DOHH2 (cell line): Measurements from ENCODE around the gene FANCI.

Source experiments
- H3F3A ChIP-seq: fragments of 200-600 bp; sonication (generic), shearing (Covaris generic); 2 replicates; pipeline ENCODE4 v1.6.0; 2016; ENCODE audit warnings: antibody characterized with exemption, mild to moderate bottlenecking; ENCODE audit not compliant: control insufficient read depth, insufficient read depth
- H3K27ac ChIP-seq: fragments of 200-600 bp; sonication (generic); 2 replicates; pipeline ENCODE4 v1.5.1; 2014; ENCODE audit warnings: low read depth, mild to moderate bottlenecking, low read length, moderate library complexity
- H3K27me3 ChIP-seq: fragments of 200-600 bp; sonication (generic); 2 replicates; pipeline ENCODE4 v1.6.1; 2014; ENCODE audit warnings: mild to moderate bottlenecking, low read length, mixed read lengths; ENCODE audit not compliant: control insufficient read depth
- H3K36me3 ChIP-seq: fragments of 200-600 bp; sonication (generic); 2 replicates; pipeline ENCODE4 v1.6.1; 2014; ENCODE audit warnings: mild to moderate bottlenecking, low read length, moderate library complexity, mixed read lengths; ENCODE audit not compliant: control insufficient read depth
- H3K4me1 ChIP-seq: fragments of 200-600 bp; sonication (generic); 2 replicates; pipeline ENCODE4 v1.6.1; 2014; ENCODE audit warnings: mild to moderate bottlenecking, low read length, mixed read lengths; ENCODE audit not compliant: control insufficient read depth
- H3K4me2 ChIP-seq: fragments of 200-600 bp; sonication (generic); 2 replicates; pipeline ENCODE4 v1.6.0; 2014; ENCODE audit warnings: mild to moderate bottlenecking, low read length, moderate library complexity
- H3K4me3 ChIP-seq: fragments of 200-600 bp; sonication (generic); 2 replicates; pipeline ENCODE4 v1.5.1; 2014; ENCODE audit warnings: mild to moderate bottlenecking, low read length, mixed read lengths
- H3K79me2 ChIP-seq: fragments of 200-600 bp; sonication (generic); 2 replicates; pipeline ENCODE4 v1.6.1; 2014; ENCODE audit warnings: mild to moderate bottlenecking, low read length, mixed read lengths; ENCODE audit not compliant: control insufficient read depth
- H3K9me2 ChIP-seq: fragments of 200-600 bp; sonication (generic); replicated peaks from 2 replicates; pipeline ENCODE4 v1.6.1; 2014; ENCODE audit warnings: mild to moderate bottlenecking, low read length, mixed read lengths; ENCODE audit not compliant: control insufficient read depth
- H3K9me3 ChIP-seq: fragments of 200-600 bp; sonication (generic); 2 replicates; pipeline ENCODE4 v1.6.1; 2014; ENCODE audit warnings: antibody characterized with exemption, low read length, mixed read lengths; ENCODE audit not compliant: control insufficient read depth, insufficient read depth
- H4K20me1 ChIP-seq: fragments of 200-600 bp; sonication (generic); 2 replicates; pipeline ENCODE4 v1.6.0; 2014; ENCODE audit warnings: low read depth, mild to moderate bottlenecking, antibody characterized with exemption, low read length, moderate library complexity; ENCODE audit not compliant: control insufficient read depth, insufficient read depth
- EZH2phosphoT487 ChIP-seq: fragments of 200-600 bp; sonication (generic); IDR thresholded peaks from 2 replicates; pipeline ENCODE4 v1.6.1; 2017; ENCODE audit warnings: borderline replicate concordance, mild to moderate bottlenecking, antibody characterized with exemption, low read length, moderate library complexity, mixed read lengths
- TF ChIP-seq, protein P1 (sequence below): fragments of 200-600 bp; sonication (generic); IDR thresholded peaks from one replicate; pipeline ENCODE4 v1.5.1; 2014; ENCODE audit warnings: antibody characterized with exemption, mild to moderate bottlenecking, low read depth, low read length; ENCODE audit not compliant: poor library complexity, severe bottlenecking

FANCI gene

DNA sequence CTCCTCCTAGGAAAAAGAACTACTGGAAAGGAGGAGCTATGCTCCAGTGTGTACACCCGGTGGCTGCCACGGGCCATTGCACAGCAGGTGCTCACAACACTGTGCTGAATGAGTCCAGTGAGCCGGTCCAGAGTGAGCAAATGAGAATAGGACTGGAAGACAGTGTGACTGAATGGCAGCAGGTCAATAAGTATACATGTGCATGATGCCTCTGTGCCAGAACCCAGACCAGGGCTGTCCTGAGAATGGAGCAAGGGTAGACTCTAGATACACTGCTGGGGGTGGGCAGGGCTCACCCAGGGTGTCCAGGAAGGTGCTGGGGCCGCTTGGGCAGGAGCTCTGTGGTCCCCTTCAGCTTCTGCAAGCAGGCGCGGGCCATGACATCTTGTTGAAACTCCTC is 82.5 kb downstream of the FANCI start:
- no peaks in the 10 kb centered on the region for H3K27me3 ChIP-seq
- peaks cover 27% of the 10 kb centered on the region; the same call in 1 of the 2 replicates for H4K20me1 ChIP-seq
- no peak overlapping the region for H3K27ac ChIP-seq
- no peaks in the 10 kb centered on the region for H3K9me2 ChIP-seq
- H3F3A ChIP-seq, result no peaks in the 10 kb centered on the region
- TF ChIP-seq EZH2phosphoT487, result no peak
- TF ChIP-seq, protein P1, sequence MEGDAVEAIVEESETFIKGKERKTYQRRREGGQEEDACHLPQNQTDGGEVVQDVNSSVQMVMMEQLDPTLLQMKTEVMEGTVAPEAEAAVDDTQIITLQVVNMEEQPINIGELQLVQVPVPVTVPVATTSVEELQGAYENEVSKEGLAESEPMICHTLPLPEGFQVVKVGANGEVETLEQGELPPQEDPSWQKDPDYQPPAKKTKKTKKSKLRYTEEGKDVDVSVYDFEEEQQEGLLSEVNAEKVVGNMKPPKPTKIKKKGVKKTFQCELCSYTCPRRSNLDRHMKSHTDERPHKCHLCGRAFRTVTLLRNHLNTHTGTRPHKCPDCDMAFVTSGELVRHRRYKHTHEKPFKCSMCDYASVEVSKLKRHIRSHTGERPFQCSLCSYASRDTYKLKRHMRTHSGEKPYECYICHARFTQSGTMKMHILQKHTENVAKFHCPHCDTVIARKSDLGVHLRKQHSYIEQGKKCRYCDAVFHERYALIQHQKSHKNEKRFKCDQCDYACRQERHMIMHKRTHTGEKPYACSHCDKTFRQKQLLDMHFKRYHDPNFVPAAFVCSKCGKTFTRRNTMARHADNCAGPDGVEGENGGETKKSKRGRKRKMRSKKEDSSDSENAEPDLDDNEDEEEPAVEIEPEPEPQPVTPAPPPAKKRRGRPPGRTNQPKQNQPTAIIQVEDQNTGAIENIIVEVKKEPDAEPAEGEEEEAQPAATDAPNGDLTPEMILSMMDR, result no peak
- no peaks in the 10 kb centered on the region for H3K9me3 ChIP-seq
- no peak overlapping the region for H3K4me3 ChIP-seq
- H3K4me1 ChIP-seq, result peaks cover 3% of the 10 kb centered on the region; the same call in 1 of the 2 replicates
- H3K4me2 ChIP-seq, result no peak overlapping the region
- H3K36me3 ChIP-seq, result peaks cover 100% of the 10 kb centered on the region
- peaks cover 42% of the 10 kb centered on the region for H3K79me2 ChIP-seq

DNA sequence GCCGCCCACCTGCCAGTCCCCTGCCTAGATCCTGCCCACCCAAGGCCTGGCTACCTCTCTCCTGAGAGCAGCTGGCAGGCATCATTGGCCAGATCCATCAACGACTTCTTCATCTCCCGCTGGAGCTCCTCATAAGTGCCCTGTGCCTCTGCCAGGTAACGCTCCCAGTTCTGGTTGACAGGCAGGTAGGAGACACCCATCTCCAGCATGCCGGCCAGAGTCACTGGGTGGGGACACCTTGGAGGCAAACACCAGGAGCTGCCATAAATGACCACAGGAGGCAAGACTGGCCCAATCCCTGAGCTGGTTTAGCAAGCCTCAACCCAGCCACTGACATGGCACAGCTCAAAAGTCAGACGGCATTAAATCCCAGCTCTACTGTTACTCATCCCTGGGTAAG is 83.3 kb downstream of the FANCI start:
- Histone ChIP-seq H3K4me2 (no peak overlapping the region), H3K9me2 (no peaks in the 10 kb centered on the region), H3K27ac (no peak overlapping the region), H3K9me3 (no peaks in the 10 kb centered on the region), H3K27me3 (no peaks in the 10 kb centered on the region), H3K79me2 (peaks cover 50% of the 10 kb centered on the region), H3F3A (no peaks in the 10 kb centered on the region), H3K4me1 (peaks cover 11% of the 10 kb centered on the region), H4K20me1 (peaks cover 35% of the 10 kb centered on the region; the same call in 1 of the 2 replicates), H3K4me3 (no peak overlapping the region), H3K36me3 (peaks cover 100% of the 10 kb centered on the region)
- no peak for TF ChIP-seq EZH2phosphoT487
- TF ChIP-seq, protein P1, result no peak

DNA sequence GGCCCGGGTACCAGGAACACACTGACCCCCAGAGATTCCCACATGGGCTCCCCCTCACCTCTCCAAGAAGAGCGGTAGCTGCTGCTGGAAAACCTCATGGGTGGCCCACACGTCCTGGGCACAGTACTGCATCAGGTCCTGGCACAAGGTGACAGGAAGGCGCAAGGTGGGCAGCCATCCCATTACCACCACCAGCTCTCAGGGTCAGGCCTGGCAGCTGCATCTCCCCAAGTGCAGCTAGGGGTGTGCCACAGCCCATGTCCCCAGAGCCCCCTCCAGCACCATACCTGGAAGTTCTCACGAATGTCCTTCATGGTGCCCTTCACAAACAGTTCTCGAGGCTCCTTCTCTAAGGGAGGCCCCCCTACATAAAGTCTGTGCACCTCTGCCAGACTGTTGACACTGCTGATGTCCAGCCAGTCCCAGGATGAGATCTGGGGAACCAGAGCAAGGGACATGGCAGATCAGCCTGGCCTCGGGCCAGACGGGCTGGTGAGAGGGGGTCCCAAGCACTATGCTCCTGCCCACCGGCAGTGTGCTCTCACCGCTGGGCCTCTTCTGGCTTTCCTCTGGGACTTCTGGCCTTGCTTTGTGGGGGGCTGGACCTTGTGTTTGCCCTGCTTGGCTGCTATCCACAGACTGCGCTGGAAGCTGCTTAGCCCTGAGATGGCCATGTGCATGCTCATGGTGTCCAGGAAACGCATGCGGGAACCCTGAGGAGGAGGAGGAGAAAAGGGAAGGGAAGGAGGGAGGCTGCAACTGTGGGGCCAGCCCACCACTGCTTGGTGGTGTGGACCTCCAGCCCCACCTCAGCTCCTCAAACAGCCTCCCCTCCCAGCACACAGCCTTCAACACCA is 84.8 kb downstream of the FANCI start:
- Histone ChIP-seq H3F3A (no peaks in the 10 kb centered on the region), H3K27me3 (no peaks in the 10 kb centered on the region), H3K4me3 (no peak overlapping the region), H3K79me2 (peaks cover 65% of the 10 kb centered on the region), H3K4me2 (no peak overlapping the region), H4K20me1 (peaks cover 46% of the 10 kb centered on the region), H3K36me3 (peaks cover 100% of the 10 kb centered on the region), H3K4me1 (peaks cover 26% of the 10 kb centered on the region), H3K9me2 (no peaks in the 10 kb centered on the region), H3K9me3 (no peaks in the 10 kb centered on the region), H3K27ac (no peak overlapping the region)
- no peak for TF ChIP-seq EZH2phosphoT487
- TF ChIP-seq, protein P1, result no peak
